D721Med (cell line): ENCODE measurements around the gene KCNS1.

Experiments used
- DNase-seq: peaks from one replicate; pipeline ENCODE4 v3.0.0; 2011; ENCODE audit warnings: low spot score; ENCODE audit not compliant: insufficient read length
- FAIRE-seq: peaks from 2 replicates; lab custom pipeline; 2011; peaks lifted over from hg19 to GRCh38; lab: Jason Lieb, UNC
- CTCF ChIP-seq: IDR thresholded peaks from 2 replicates; pipeline ENCODE4 v1.5.1; 2012; ENCODE audit warnings: mild to moderate bottlenecking, control low read depth; ENCODE audit not compliant: insufficient read depth; ENCODE audit errors: missing control alignments

The KCNS1 gene

DNA sequence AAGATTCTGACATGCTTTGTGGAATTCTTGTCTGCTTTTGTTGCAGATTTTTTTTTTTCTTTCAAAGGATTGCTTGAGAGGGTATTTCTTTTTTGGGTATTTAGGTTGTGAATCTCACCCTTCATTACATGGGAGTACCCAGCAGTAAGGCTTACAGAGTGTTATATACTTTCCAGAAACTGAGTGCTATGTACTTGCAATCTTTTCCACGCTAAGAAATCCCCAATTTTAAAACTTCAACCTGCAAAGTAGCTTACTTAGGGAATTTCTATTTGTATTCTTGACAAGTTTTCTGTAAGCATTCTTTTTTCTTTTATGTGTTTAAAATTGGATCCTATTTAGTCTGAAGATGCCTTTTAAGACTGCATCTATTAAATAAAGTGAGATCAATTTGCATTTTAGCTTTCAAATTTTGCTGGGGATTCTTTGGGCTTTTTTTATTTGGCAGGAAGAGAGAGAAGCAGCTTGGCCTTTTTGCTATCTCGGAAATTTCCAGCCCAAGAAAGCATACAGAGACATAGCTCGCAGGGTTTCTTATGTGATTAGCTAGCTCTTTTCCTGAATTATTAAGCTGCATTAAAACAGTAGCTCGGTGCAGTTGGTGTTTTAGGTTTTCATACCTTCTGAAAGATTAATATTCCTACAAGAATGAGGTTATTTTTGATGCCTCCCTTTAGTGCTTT, 42.6 kb downstream of the KCNS1 start:
- no peak for FAIRE-seq
- no peak for DNase-seq
- TF ChIP-seq CTCF: no peak

DNA sequence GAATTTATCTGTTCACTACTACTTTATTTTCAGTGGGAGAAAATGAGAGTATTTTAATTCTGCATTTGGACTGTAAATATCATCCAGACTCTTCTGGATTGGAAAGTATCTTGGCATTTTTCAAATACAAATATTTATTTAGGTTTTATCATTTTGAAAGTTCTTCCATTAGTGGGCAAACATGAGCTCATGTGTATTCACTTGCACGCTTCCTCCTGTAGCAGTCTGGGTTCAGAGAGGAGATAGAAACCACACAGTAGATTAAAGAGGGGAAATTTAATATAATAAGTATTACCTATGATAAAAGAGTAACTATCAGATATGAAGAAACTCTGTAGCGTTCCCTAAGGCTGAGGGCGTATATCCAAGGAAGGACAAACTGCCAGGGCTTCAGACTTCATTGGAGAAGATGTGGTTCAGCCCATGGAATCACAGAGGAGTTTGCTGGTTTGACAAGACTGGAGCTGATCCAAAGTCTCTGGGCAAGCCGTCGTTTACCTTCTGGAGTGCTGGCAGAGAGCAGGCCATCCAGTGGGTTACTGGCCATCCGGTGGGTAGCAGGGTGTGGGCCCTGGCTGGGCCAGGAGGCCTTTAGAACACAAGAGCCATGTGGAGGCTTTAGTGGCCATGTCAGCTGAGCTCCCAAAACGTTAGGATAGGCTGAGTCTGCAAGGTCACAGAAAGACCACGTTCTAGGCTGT, 44.3 kb downstream of the KCNS1 start:
- no peak for FAIRE-seq
- TF ChIP-seq CTCF: no peak
- no peak for DNase-seq

GRCh38 chr20:45055056-45055455, 45.9 kb downstream of the KCNS1 start:
- no peak for TF ChIP-seq CTCF
- FAIRE-seq (no peak), DNase-seq (no peak)

GRCh38 chr20:45053430-45054351, 47.2 kb downstream of the KCNS1 start:
- no peak for TF ChIP-seq CTCF
- FAIRE-seq (no peak), DNase-seq (no peak)

DNA sequence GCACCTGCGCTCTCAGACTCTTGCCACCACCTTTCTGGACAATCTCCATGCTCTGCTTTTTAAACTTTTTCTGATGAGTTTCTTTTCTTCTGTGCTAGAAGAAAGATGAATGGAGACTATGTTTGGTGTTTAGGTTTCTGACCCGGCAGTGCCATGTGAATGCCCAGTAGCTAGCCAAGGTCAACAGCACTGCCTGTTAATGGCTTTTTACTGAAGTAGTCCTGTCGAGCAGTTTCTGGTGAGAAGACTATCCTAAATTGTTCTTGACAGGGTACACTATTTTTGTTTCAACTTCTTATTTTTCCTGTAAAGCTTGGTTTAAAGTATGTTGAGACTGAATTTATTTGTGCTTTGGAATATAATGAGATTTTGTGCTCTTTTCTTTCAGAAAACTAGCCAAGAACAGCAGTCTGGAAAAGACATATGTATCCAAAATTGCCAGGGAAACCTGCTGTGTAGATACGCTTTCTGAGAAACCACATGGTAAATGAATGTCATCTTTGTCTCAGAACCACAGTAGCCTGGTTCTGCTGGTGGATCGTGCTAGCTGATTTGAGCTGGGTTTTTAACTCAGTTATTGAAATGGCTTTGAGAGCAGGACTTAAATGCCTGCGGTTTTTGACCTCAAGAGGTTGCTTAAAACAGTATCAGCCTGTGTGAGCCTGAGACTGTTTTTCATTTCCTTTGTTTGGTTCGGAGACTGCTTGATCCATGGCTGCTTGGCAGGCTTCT, 48.1 kb downstream of the KCNS1 start:
- no peak for TF ChIP-seq CTCF
- FAIRE-seq: no peak
- no peak for DNase-seq

- TF ChIP-seq CTCF: no peak
- no peak for FAIRE-seq
These were observed 49.5 kb downstream of the KCNS1 start for GRCh38 chr20:45051204-45052060.

More at GRCh38 chr20:45051204-45052060, 49.5 kb downstream of the KCNS1 start:
- DNase-seq: no peak
